ENCODE results near the gene POLQ.

Gene POLQ

GRCh38 chr3:121483290-121483689, 62.5 kb downstream of the POLQ start:
- TF ChIP-seq, protein P1, sequence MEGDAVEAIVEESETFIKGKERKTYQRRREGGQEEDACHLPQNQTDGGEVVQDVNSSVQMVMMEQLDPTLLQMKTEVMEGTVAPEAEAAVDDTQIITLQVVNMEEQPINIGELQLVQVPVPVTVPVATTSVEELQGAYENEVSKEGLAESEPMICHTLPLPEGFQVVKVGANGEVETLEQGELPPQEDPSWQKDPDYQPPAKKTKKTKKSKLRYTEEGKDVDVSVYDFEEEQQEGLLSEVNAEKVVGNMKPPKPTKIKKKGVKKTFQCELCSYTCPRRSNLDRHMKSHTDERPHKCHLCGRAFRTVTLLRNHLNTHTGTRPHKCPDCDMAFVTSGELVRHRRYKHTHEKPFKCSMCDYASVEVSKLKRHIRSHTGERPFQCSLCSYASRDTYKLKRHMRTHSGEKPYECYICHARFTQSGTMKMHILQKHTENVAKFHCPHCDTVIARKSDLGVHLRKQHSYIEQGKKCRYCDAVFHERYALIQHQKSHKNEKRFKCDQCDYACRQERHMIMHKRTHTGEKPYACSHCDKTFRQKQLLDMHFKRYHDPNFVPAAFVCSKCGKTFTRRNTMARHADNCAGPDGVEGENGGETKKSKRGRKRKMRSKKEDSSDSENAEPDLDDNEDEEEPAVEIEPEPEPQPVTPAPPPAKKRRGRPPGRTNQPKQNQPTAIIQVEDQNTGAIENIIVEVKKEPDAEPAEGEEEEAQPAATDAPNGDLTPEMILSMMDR (IDR thresholded peaks at IDR 0.05; ENCODE audit: extremely low read depth, insufficient read depth, missing control alignments), result no peak
- in situ Hi-C loops (cut with MboI; ENCODE audit: low pct_unique_long_range_greater_than_20kb, low sequenced_read_pairs, unreplicated experiment), result no loop called here
- DNase-seq (ENCODE audit: low spot score), result no peak

- TF ChIP-seq, protein P1 (IDR thresholded peaks at IDR 0.05; ENCODE audit: extremely low read depth, insufficient read depth, missing control alignments), result no peak
- in situ Hi-C loops (cut with MboI; ENCODE audit: low pct_unique_long_range_greater_than_20kb, low sequenced_read_pairs, unreplicated experiment), result no loop called here
- DNase-seq (ENCODE audit: low spot score), result no peak
These were observed 63.1 kb downstream of the POLQ start for GRCh38 chr3:121482660-121483059.

DNA sequence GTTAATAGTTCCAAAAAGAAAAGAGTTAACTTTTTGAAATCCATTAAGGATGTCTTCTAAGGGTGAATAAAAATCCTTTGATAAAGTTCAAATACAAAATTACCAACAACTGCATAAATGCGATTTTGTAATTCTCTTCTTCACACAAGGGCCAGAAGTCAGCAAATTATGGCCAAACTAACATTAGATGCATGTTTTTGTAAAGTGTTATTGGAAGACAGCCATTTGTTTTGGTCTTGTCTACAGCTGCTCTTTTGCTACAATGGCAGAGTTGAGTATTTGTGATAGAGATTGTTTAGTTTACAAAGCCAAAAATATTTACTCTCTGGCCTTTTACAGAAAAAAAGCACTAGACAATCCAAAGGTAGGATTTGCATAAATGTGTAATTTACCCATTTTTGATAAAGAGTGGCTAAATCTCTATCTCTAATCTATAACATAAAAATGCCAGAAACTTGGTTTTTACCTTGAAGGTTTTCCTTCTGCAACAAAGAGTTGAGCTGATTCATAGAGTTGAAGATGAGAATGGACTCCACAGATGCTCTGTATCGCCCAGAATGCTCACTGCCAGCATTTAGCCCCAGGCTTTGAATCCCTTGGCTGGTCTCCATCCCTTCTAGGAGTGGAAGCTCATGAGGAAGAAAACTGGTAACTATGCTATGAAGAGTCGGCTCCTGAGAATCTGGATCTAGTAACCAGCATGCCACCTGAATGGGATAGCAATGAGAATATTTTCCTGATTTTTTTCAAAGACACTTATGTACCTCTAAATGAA, 64.5 kb downstream of the POLQ start:
- TF ChIP-seq, protein P1 (IDR thresholded peaks at IDR 0.05; ENCODE audit: extremely low read depth, insufficient read depth, missing control alignments), result no peak
- in situ Hi-C loops (cut with MboI; ENCODE audit: low pct_unique_long_range_greater_than_20kb, low sequenced_read_pairs, unreplicated experiment), result no loop called here
- DNase-seq (ENCODE audit: low spot score), result no peak

DNA sequence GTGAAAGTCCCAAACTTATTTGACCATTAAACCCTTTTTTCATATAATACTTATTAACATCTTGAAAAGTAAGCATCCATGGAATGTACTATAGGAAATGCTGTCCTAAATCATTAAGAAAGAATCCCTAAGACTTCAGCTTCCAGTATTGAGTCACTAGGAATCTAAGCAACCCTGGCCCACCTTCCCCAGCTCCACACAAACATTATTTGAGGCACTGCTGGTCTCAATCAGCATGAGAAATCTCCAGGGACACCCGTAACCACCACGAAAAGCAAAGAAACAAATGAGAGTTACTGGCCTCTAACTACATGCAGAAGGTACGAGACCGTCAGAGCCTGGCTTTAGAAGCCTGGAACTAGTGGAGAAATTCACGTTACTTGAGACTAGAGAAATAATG, 68.2 kb downstream of the POLQ start:
- in situ Hi-C loops (cut with MboI; ENCODE audit: low pct_unique_long_range_greater_than_20kb, low sequenced_read_pairs, unreplicated experiment), result no loop called here
- TF ChIP-seq, protein P1 (IDR thresholded peaks at IDR 0.05; ENCODE audit: extremely low read depth, insufficient read depth, missing control alignments), result no peak
- DNase-seq (ENCODE audit: low spot score), result no peak

GRCh38 chr3:121473001-121473400, 72.8 kb downstream of the POLQ start:
- DNase-seq (ENCODE audit: low spot score), result no peak
- TF ChIP-seq, protein P1 (IDR thresholded peaks at IDR 0.05; ENCODE audit: extremely low read depth, insufficient read depth, missing control alignments), result no peak
- in situ Hi-C loops (cut with MboI; ENCODE audit: low pct_unique_long_range_greater_than_20kb, low sequenced_read_pairs, unreplicated experiment), result no loop called here

DNA sequence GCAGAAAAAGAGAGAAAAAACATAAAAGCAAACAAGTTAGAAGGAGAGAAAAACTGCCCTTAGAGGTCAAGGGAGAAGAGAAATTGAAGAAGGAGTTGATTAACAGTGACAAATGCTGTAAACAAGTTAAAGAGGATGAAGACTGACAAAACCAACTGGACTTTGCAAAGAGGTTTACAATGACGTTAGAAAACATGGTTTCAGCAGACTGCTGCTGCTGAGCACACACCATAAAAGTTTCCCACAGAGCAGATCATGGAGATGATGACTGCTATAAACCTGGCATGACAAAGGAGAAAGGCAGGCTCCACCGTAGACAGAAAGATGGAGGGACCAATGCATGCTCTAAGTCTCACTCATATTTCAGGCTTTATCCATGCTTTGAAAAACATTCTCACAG, 78.7 kb downstream of the POLQ start:
- no peak for DNase-seq (ENCODE audit: low spot score)
- TF ChIP-seq, protein P1 (IDR thresholded peaks at IDR 0.05; ENCODE audit: extremely low read depth, insufficient read depth, missing control alignments), result no peak
- in situ Hi-C loops (cut with MboI; ENCODE audit: low pct_unique_long_range_greater_than_20kb, low sequenced_read_pairs, unreplicated experiment), result no loop called here
